Body of pancreas (tissue), 4 donors: ENCODE data around the gene GPC1.

Source experiments
- CTCF ChIP-seq, 7 experiments: fragments of 450-650 bp in 4 of 7; fragments of 200-600 bp in 3 of 7; sonication (generic) in 3 of 7; IDR thresholded peaks; one replicate each; pipeline ENCODE4 v1.5.1; 2016 to 2019; ENCODE audit warnings: antibody characterized with exemption in 7 of 7
- POLR2A ChIP-seq, 3 donors: fragments of 450-650 bp; IDR thresholded peaks; one replicate each; pipeline ENCODE4 v1.6.1; 2016; ENCODE audit warnings: antibody characterized with exemption in 3 of 3, mild to moderate bottlenecking in 2 of 3

DNA sequence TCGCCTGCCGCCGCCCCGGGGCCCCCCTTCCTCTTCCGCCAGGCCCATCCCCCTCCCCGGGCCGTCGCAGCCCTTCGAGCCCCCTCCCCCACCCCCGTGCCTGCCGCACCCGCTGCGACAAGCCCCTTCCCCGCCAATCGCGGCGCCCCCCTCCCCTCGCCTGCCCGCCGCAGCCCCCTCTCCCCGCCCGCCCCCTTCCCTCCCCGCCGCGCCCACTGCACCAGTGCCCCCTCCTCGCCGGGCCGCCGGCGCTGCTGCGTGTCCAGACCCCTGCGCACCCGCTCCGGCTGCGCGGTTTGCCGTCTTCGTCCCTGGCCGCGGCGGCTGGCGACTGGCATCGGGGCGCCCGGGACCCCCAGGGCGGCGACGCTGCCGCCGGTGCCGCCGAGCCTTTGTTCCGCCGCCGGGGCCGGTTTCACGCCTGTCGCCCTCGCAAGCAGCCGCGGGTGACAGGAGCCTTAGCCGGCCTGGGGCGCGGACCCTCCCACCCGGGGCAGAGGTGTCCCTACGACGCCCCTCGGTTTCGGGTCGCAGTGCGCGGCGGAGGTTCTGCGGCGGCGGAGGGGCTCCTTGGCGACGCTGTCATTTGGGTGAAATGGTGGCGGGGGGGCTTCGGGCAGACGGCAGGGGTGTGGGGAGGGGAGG, 18.1 kb downstream of the GPC1 start:
- TF ChIP-seq CTCF (IDR thresholded peaks at IDR 0.05) = no peak
- TF ChIP-seq POLR2A (IDR thresholded peaks at IDR 0.05) = no peak
